Measurements from ENCODE around the gene STXBP3. TPM values are rescaled to one million over a fixed set of nuclear protein-coding genes. Genes with fewer than 3 reads are reported as not detected.

Gene STXBP3
- total and polyA plus RNA-seq, 2 of the 8 experiments (the other 6 are each of a cell fraction or from before 2014, with no cell fraction given), result 6.0 to 38.5 TPM

- no peak overlapping the region for H2BK120ac ChIP-seq (replicated peaks; ENCODE audit: low read depth, low read length)
- no peak overlapping the region for H3K23ac ChIP-seq (ENCODE audit: insufficient read length)
- H3K79me1 ChIP-seq (ENCODE audit: low read depth, low read length), result no peaks in the 10 kb centered on the region
- H4K5ac ChIP-seq (ENCODE audit: insufficient read length, low read depth, low read length), result no peak overlapping the region
- no peak overlapping the region for H3K9ac ChIP-seq (replicated peaks in 1 of 4; ENCODE audit: extremely low read depth in 1 of 4, low read depth in 3 of 4, low read length in 3 of 4)
- H3K27me3 ChIP-seq (replicated peaks in 1 of 4; ENCODE audit: control insufficient read depth in 3 of 4, extremely low read depth in 1 of 4, insufficient read depth in 3 of 4, low read length in 3 of 4), result no peaks in the 10 kb centered on the region
- FAIRE-seq (no peak), DNase-seq (ENCODE audit: low read depth in 1 of 2, low spot score in 2 of 2) (no peak)
- H2BK15ac ChIP-seq (ENCODE audit: low read length), result no peak overlapping the region
- H4K8ac ChIP-seq (ENCODE audit: extremely low read depth, insufficient read depth, low read length), result no peak overlapping the region
- no peak overlapping the region for H3K14ac ChIP-seq (ENCODE audit: insufficient read length)
- H3K27ac ChIP-seq (ENCODE audit: low read depth, low read length), result no peak overlapping the region
- H2AFZ ChIP-seq (ENCODE audit: low read length), result no peak overlapping the region
- H4K91ac ChIP-seq (replicated peaks; ENCODE audit: insufficient read length, low read length), result no peak overlapping the region
- no peak overlapping the region for H2BK20ac ChIP-seq (ENCODE audit: low read length)
- ChIA-PET CTCF (ENCODE audit: partially characterized antibody) (no interaction called here), POLR2A (ENCODE audit: partially characterized antibody) (no interaction called here)
- H3K9me3 ChIP-seq (ENCODE audit: insufficient read depth in 2 of 2, low read depth in 1 of 2, low read length in 1 of 2), result no peaks in the 10 kb centered on the region
- H3K23me2 ChIP-seq (ENCODE audit: low read depth, low read length), result no peaks in the 10 kb centered on the region
- H3K4me3 ChIP-seq (ENCODE audit: extremely low read depth in 1 of 4, insufficient read depth in 2 of 4, low read depth in 3 of 4, low read length in 4 of 4), result no peak overlapping the region
- no peak overlapping the region for H3K56ac ChIP-seq (replicated peaks; ENCODE audit: insufficient read length, low read depth, low read length)
- no peak for TF ChIP-seq CHD1 (IDR thresholded peaks at IDR 0.05; ENCODE audit: low read depth, low read length)
- TF ChIP-seq JUND (IDR thresholded peaks at IDR 0.05; ENCODE audit: low read length), result no peak
- TF ChIP-seq NRF1 (IDR thresholded peaks at IDR 0.05; ENCODE audit: low read depth, low read length), result no peak
- no peak for TF ChIP-seq EGR1 (IDR thresholded peaks at IDR 0.05; ENCODE audit: borderline replicate concordance, low read depth, low read length)
- no peak for TF ChIP-seq KDM5A (IDR thresholded peaks at IDR 0.05; ENCODE audit: low read length)
- no peak for TF ChIP-seq POLR2A (IDR thresholded peaks at IDR 0.05; ENCODE audit: control extremely low read depth in 1 of 2, low read depth in 2 of 2, low read length in 2 of 2)
- H3K4me2 ChIP-seq (ENCODE audit: insufficient read depth in 1 of 2, low read depth in 2 of 2, low read length in 2 of 2), result no peak overlapping the region
- H2BK12ac ChIP-seq (ENCODE audit: low read depth, low read length), result no peak overlapping the region
- no peaks in the 10 kb centered on the region for H3K79me2 ChIP-seq (ENCODE audit: control insufficient read depth in 1 of 2, insufficient read depth in 2 of 2, low read length in 2 of 2)
- H4K20me1 ChIP-seq (replicated peaks in 1 of 2; ENCODE audit: control insufficient read depth in 1 of 2, insufficient read depth in 2 of 2, low read length in 2 of 2), result no peaks in the 10 kb centered on the region
- H3K36me3 ChIP-seq (ENCODE audit: control insufficient read depth in 2 of 4, insufficient read depth in 4 of 4, low read length in 3 of 4), result peaks cover 0 to 25% (median 2%) of the 10 kb centered on the region in 4 experiments; a peak in 5 of 8 replicates
- no peak overlapping the region for H2AK5ac ChIP-seq (ENCODE audit: low read depth, low read length)
- no peak overlapping the region for H3K4ac ChIP-seq (replicated peaks; ENCODE audit: insufficient read length, low read depth, low read length)
- no peak overlapping the region for H3K18ac ChIP-seq (ENCODE audit: extremely low read depth, low read length)
- H3K4me1 ChIP-seq (replicated peaks in 1 of 4; ENCODE audit: control insufficient read depth in 3 of 4, insufficient read depth in 4 of 4, low read length in 3 of 4), result no peaks in the 10 kb centered on the region
- WGBS, 2 experiments (ENCODE audit: extremely low coverage in 1 of 2, insufficient coverage in 1 of 2, insufficient read length in 1 of 2, insufficient replicate concordance in 2 of 2, low coverage in 1 of 2, low lambda C conversion rate in 2 of 2, missing lambda C conversion rate in 1 of 2), result 89% methylated on average over 1 of the region's 1 CpG; no CpG with 5 or more reads in 1 of the 2 experiments
- no peak overlapping the region for H2BK5ac ChIP-seq (ENCODE audit: low read depth, low read length)
Observed at GRCh38 chr1:108799001-108799400, 52.5 kb downstream of the STXBP3 start.
